Measurements from ENCODE around the gene MTR.

DNA sequence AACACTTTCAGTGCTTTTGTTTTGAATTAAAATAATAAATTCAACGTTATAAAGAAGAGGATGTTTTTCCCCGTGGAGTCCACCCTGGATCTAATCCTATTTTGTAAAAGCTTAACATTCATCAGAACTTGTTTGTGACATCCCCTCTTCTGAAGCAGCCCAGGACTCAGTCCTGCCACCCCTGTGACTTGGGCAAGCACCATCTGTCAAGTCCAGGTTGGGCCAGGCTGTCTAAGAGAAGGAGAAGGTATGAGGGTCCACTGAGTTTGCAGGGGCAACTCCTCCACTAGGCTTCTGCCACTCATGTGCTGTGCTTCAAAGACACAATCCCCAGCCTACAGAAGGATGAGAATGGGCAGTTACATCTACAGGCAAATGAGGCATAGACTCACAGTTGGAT is 149.5 kb downstream of the MTR start:
- TF ChIP-seq CTCF (IDR thresholded peaks at IDR 0.05) = no peak
- no peak for TF ChIP-seq EZH2 (IDR thresholded peaks at IDR 0.05; ENCODE audit: borderline replicate concordance, insufficient read depth, low read depth, low read length, poor library complexity, severe bottlenecking)
